OCI-LY7 (cell line): ENCODE measurements around the gene CNN2. TPM values are rescaled to one million over a fixed set of nuclear protein-coding genes. Genes with fewer than 3 reads are reported as not detected.

Experiments
- BruUV-seq: library from RNA; stranded (reverse); fragments of 400-500 nt; replicated peaks from 2 replicates; lab custom pipeline; 2021; lab: Mats Ljungman, UMichigan
- CTCF ChIA-PET: fragments of 300-600 bp; sonication (Branson Sonifier 250); formaldehyde crosslinking; loops from one replicate; lab custom pipeline; 2022; ENCODE audit warnings: antibody characterized with exemption; ENCODE audit not compliant: unreplicated experiment; lab: Charles Lee
- POLR2A ChIA-PET: fragments of 300-600 bp; sonication (Branson Sonifier 250); formaldehyde crosslinking; loops from one replicate; lab custom pipeline; 2022; ENCODE audit warnings: antibody characterized with exemption; lab: Charles Lee
- DNase-seq: peaks from one replicate; pipeline ENCODE4 v3.0.0-alpha.2; 2015; ENCODE audit warnings: low spot score
- H2AFZ ChIP-seq: fragments of 200-600 bp; sonication (generic), shearing (Covaris generic); 2 replicates; pipeline ENCODE4 v1.6.1; 2014; ENCODE audit warnings: mild to moderate bottlenecking, antibody characterized with exemption, low read length, moderate library complexity
- H3K27ac ChIP-seq: fragments of 200-600 bp; sonication (generic); 2 replicates; pipeline ENCODE4 v1.5.1; 2014; ENCODE audit warnings: mixed run types, low read depth, mild to moderate bottlenecking, moderate library complexity, low read length, inconsistent platforms; ENCODE audit not compliant: poor library complexity, severe bottlenecking
- H3K36me3 ChIP-seq: fragments of 200-600 bp; sonication (generic); 2 replicates; pipeline ENCODE4 v1.6.1; 2014; ENCODE audit warnings: mild to moderate bottlenecking, antibody characterized with exemption, low read length, moderate library complexity, mixed read lengths; ENCODE audit not compliant: insufficient read depth
- H3K4me1 ChIP-seq: fragments of 200-600 bp; sonication (generic); 2 replicates; pipeline ENCODE4 v1.5.1; 2014; ENCODE audit warnings: mild to moderate bottlenecking, low read length; ENCODE audit not compliant: insufficient read depth, poor library complexity, severe bottlenecking
- H3K4me2 ChIP-seq: fragments of 200-600 bp; sonication (generic); 2 replicates; pipeline ENCODE4 v1.6.1; 2014; ENCODE audit warnings: mild to moderate bottlenecking, low read length
- H3K4me3 ChIP-seq: fragments of 200-600 bp; sonication (generic); 2 replicates; pipeline ENCODE4 v1.5.1; 2014; ENCODE audit warnings: mild to moderate bottlenecking, low read depth, low read length; ENCODE audit not compliant: poor library complexity, severe bottlenecking
- H3K79me2 ChIP-seq: fragments of 200-600 bp; sonication (generic); 2 replicates; pipeline ENCODE4 v1.6.1; 2016; ENCODE audit warnings: low read depth, mild to moderate bottlenecking, low read length, moderate library complexity, mixed read lengths; ENCODE audit not compliant: insufficient read depth
- H3K9me2 ChIP-seq: fragments of 200-600 bp; sonication (generic); 2 replicates; pipeline ENCODE4 v1.6.1; 2016; ENCODE audit warnings: mild to moderate bottlenecking, low read length, mixed read lengths; ENCODE audit not compliant: insufficient read depth
- H3K9me3 ChIP-seq: fragments of 200-600 bp; sonication (generic); 2 replicates; pipeline ENCODE4 v1.6.1; 2014; ENCODE audit warnings: mild to moderate bottlenecking, mixed run types, low read length, mixed read lengths
- H4K20me1 ChIP-seq: fragments of 200-600 bp; sonication (generic); 2 replicates; pipeline ENCODE4 v1.6.1; 2014; ENCODE audit warnings: mild to moderate bottlenecking, antibody characterized with exemption, low read length, moderate library complexity, mixed read lengths; ENCODE audit not compliant: insufficient read depth
- CTCF ChIP-seq: fragments of 200-600 bp; sonication (generic); conservative IDR thresholded peaks from 2 replicates; pipeline ENCODE4 v1.5.1; 2014; ENCODE audit warnings: mild to moderate bottlenecking, antibody characterized with exemption, low read length, moderate library complexity, mixed read lengths
- EZH2phosphoT487 ChIP-seq: fragments of 200-600 bp; sonication (generic); IDR thresholded peaks from 2 replicates; pipeline ENCODE4 v1.6.1; 2018; ENCODE audit warnings: low read depth, borderline replicate concordance, mild to moderate bottlenecking, mixed run types, antibody characterized with exemption, low read length, moderate library complexity, mixed read lengths
- intact Hi-C: fragments of 100-400 bp; cut with micrococcal nuclease; formaldehyde crosslinking; loops from one replicate; pipeline ENCODE4 v1.10.0; 2022; ENCODE audit not compliant: unreplicated experiment
- total RNA-seq, 2 experiments: library from RNA; depleted of rRNA in 1 of 2; stranded (reverse); fragments of >200 nt in 1 of 2; shearing (Covaris generic) in 1 of 2; gene quantifications; 2 replicates each; pipeline ENCODE4 v1.2.3, GENCODE V29; 2014 to 2022

Gene CNN2
- total RNA-seq, 2 experiments from 2014 or later: 73.7 to 127 TPM

- Histone ChIP-seq H3K36me3 (peaks cover 79% of the 10 kb centered on the region), H3K9me3 (no peaks in the 10 kb centered on the region), H3K27ac (no peak overlapping the region), H3K4me1 (peaks cover 37% of the 10 kb centered on the region), H3K4me3 (no peak overlapping the region), H4K20me1 (peaks cover 10% of the 10 kb centered on the region), H3K9me2 (no peaks in the 10 kb centered on the region), H3K79me2 (peaks cover 62% of the 10 kb centered on the region), H2AFZ (no peak overlapping the region), H3K4me2 (peak overlapping the region; percentile 94; the same call in 1 of the 2 replicates)
- ChIA-PET POLR2A (no interaction called here), CTCF (no interaction called here)
- no peak for DNase-seq
- BruUV-seq: no TSS peak
- TF ChIP-seq CTCF: no peak
- no peak for TF ChIP-seq EZH2phosphoT487
- intact Hi-C loops: no loop called here
Measured at GRCh38 chr19:1016647-1017114, 9.7 kb upstream of the CNN2 start.

DNA sequence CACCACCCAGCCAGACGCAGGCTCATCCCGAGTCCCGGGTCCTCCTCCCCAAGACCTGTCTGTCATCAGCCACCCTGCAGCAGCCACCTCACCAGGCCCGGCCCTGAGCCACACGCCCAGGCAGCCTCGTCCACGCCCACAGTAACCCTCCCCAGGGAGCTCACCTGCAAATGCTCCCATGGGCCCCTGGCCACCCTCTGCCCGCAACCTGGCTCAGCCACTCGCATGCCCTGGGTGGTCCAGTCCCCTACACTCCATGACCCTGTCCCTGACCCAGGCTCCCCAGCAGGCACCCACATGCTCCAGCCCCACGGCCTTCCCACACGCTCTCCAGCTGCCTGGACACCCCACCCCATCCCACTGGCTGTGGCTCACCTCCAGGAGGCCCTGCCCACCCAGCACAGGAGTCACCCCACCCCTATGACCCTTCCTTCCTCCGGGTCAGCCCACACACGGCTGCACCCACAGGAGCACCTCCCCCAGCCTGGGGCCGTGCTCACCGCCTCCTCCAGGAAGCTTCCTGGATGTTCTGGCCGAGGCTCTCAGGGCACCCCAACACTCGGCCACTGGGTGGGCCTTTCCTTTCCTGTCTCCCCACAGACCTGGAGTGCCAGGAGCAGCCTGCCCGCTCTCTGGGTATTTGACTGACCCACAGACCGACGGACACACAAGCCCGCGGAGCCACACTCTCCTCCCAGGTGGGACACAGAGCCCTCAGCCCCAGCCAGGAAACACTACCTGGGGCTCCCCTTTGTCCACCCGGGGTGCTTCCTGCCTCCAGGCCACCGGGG, 9.1 kb upstream of the CNN2 start:
- H3K79me2 ChIP-seq: peaks cover 62% of the 10 kb centered on the region
- no peaks in the 10 kb centered on the region for H3K9me2 ChIP-seq
- no peak overlapping the region for H2AFZ ChIP-seq
- peak overlapping the region; percentile 94 for H3K4me2 ChIP-seq
- BruUV-seq: no TSS peak
- no peak overlapping the region for H3K27ac ChIP-seq
- H4K20me1 ChIP-seq: peaks cover 10% of the 10 kb centered on the region
- no peak for DNase-seq
- ChIA-PET CTCF (no interaction called here), POLR2A (interaction anchor here (0.6 kb wide), 1 partner anchor 14 kb away, joined by 3 read pairs; no protein-coding TSS in a partner anchor)
- TF ChIP-seq EZH2phosphoT487 (no peak), CTCF (no peak)
- H3K4me3 ChIP-seq: peak overlapping the region; percentile 15
- peaks cover 42% of the 10 kb centered on the region for H3K4me1 ChIP-seq
- H3K36me3 ChIP-seq: peaks cover 72% of the 10 kb centered on the region
- intact Hi-C loops: no loop called here
- H3K9me3 ChIP-seq: no peaks in the 10 kb centered on the region

GRCh38 chr19:1017906-1018305, 8.5 kb upstream of the CNN2 start:
- BruUV-seq: no TSS peak

More at GRCh38 chr19:1017906-1018305, 8.5 kb upstream of the CNN2 start:
- H4K20me1 ChIP-seq: peaks cover 10% of the 10 kb centered on the region
- H3K36me3 ChIP-seq: peaks cover 66% of the 10 kb centered on the region
- peak overlapping the region; percentile 94 for H3K4me2 ChIP-seq
- H3K79me2 ChIP-seq: peaks cover 62% of the 10 kb centered on the region
- peak overlapping the region; percentile 15 for H3K4me3 ChIP-seq
- H3K9me3 ChIP-seq: no peaks in the 10 kb centered on the region
- no peak for TF ChIP-seq CTCF
- no peak for TF ChIP-seq EZH2phosphoT487
- no peak overlapping the region for H2AFZ ChIP-seq
- POLR2A ChIA-PET: interaction anchor here (0.6 kb wide), 1 partner anchor 15 kb away, joined by 3 read pairs; no protein-coding TSS in a partner anchor
- H3K9me2 ChIP-seq: no peaks in the 10 kb centered on the region
- CTCF ChIA-PET: no interaction called here
- peaks cover 48% of the 10 kb centered on the region for H3K4me1 ChIP-seq
- intact Hi-C loops: no loop called here
- no peak for DNase-seq
- no peak overlapping the region for H3K27ac ChIP-seq
